NB4 (cell line): ENCODE results near the gene FAR1.

Experiments
- CTCF ChIP-seq: IDR thresholded peaks from one replicate; pipeline ENCODE4 v1.5.1; 2012; ENCODE audit warnings: low read depth, low read length
- MAX ChIP-seq: IDR thresholded peaks from 2 replicates; pipeline ENCODE4 v1.6.1; 2011; ENCODE audit warnings: low read depth, low read length
- POLR2A ChIP-seq: IDR thresholded peaks from 2 replicates; pipeline ENCODE4 v1.6.1; 2011; ENCODE audit warnings: mild to moderate bottlenecking; ENCODE audit not compliant: insufficient read length; ENCODE audit errors: extremely low read depth

DNA sequence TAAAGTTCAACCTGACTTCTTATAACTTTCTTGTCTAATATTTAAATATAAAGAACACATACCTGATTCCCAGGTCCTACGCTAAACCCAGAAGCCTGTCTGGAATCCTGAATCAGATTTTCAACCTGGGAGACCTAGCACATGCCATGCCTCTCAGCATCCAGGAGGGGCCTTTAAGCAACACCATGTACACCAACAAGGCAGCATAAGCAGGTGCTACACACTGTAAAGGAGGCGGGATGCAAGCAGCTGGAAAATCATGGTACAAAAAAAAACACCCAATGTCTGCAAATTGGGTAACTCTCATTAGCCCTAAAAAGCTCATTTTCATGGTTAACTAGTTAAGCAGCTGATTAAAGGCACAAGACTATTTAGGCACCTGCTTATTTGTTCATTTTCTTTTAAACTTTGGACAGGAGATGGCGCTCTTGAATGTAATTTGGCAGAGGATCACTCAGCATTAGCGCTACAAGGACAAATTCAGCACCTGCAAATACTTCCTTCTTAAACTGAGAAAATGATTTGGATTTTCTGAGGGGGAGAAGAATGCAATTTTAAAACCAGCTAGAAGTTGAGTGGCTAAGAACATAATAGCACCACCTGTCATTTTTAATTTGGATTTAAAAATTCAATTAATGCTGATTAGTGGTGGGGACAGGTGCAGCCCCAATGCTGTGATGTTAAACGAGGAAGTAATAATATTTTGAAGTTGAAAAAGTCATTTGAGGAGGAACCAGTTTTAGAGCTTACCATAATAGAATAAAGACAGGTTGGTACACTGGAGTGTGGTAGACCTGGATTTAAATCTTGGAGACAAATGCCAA, 104.0 kb downstream of the FAR1 start:
- TF ChIP-seq CTCF (peak; percentile 30), POLR2A (no peak), MAX (no peak)
